Right kidney (tissue), 1 donor: ENCODE measurements around the gene SLCO2A1.
A peak's percentile ranks its signal among the peaks of the same experiment; 100 is the strongest.

ENCODE experiments used
- DNase-seq: peaks from one replicate; pipeline ENCODE4 v3.0.0-alpha.2; 2016

Gene SLCO2A1

DNA sequence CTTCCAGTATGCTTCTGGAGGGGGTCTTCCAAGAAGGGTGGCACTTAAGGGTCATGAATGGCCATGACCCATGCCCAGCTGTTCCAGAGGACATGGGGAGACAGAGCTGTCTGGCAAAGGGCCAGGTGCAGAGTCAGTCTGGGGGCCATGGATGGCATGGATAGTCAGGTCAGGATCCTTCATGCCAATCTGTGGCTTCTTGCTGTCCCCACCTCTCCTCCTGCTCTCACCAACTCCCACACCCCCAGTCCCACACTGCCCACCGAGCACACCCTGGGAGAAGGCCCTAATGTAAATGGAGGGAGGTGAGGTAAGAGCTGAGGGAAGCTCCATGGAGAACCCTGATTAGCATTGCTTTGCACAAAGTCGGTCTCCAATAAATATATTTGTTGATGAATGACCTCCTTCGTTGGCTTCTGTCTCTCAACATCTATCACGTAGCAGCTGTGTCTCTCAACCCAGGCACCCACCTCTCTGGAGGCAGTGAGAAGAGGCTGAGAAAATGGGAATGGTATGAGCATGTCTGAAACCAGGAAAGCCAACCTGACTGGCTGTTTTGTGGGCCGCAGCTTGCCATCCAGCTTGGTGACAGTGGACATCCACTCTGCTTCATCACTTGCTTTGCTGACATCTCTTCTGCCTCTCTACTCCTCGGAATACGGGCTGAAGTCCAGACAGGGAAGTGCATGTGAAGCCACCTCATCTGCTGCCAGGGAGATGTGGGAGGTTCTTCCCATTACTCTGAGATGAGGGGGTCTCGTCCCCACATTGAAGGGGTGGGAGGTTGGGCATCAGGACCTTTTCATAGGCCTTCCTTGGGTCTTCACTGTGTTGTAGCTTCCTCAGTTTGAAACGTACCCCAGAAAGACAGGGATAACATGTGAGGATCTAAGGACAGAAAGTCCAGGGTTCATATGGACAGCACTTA, 96.4 kb downstream of the SLCO2A1 start:
- DNase-seq: no peak

DNA sequence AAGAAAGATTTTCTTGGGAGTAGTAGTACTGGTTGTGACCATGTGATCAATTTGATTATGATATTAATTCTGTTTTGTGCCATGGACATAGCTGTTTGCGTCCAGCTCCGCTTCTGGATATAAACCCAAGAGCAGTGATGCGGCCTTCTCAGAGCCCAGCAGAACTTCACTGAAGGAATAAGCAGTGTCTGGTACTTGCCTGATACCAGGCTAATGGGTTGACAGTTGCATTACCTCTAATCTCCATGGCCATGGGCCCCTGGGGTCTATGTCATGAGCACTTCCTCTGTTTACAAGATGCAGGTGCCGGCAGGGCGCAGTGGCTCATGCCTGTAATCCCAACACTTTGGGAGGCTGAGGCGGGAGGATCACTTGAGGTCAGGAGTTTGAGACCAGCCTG, 97.7 kb downstream of the SLCO2A1 start:
- DNase-seq: no peak

DNA sequence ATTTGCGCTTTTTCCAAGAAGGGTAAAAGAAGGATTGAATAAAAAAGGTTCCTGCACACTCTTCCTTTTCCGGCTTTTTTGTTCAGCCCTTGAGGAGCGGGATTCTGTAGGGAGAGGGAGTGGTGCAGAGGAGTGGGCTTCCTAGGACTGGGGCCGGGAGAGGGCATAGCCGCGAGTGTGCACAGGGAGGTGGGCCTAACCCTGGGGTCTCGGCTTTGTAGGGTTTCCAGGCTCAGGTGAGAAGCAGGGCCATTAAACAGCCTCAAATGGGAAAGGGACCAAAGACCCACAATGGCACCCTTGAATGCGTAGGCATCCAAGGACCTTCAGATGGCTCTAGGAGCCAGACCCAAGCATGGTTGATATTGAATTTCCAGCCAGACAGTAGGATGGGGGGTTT, 98.6 kb downstream of the SLCO2A1 start:
- no peak for DNase-seq

DNA sequence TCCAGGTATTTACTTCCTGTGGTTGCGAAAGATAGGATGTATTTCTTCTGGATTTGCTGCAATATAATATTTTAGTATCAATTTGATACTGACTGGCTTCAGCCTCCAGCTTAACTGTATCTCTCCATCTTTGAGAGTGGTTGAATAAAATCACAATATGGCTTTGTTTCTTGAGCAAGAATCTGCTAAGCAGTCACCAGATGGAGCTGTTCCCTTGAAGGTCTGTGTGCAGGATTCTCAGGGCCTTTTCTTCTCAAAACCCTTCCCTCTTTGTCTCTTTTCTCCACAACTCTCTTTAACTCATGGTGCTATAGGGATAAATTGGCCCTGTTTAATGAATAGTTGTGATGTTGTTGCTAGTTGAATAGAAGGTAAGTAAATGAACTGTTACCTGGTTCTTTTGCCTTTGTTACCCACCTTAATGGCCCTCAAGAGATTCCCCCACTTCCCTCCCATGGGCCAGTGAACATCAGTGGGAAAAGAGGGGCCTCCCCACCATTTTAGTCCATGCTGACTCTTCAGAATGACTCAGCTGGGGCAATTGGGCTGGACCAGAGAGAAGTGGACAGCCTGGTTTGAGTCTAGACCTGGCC, 99.3 kb downstream of the SLCO2A1 start:
- DNase-seq: no peak

GRCh38 chr3:133928903-133929607, 100.7 kb downstream of the SLCO2A1 start:
- DNase-seq: no peak

GRCh38 chr3:133928136-133928893, 101.4 kb downstream of the SLCO2A1 start:
- DNase-seq: no peak

DNA sequence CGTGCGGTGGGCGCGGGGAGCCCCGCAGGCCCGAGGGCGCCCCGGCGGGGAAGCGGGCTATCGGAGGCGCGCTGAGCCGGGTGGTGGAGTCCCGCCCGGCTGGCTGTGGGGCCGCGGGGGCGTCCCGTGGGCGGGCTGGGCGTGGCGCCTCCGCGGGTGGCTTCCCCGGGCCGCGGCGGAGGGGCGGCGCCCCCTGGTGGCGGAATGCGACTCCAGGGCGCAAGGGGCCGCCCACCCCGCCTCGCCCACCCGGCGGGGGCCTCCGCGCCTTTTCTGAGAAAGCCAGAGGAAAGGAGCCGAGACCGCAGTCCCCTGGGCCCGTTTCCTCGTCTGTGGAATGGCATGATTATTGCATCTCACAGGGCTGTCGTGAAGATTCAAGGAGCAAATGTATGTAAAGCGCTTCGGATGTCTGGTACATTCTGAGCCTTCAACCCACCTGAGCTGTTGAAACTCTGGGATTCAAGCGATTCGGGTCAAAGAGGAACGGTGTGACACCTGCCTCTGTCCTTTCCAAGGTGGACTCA, 102.1 kb downstream of the SLCO2A1 start:
- DNase-seq: peak; percentile 79

- peak; percentile 78 for DNase-seq
Measured at GRCh38 chr3:133926736-133927539, 102.8 kb downstream of the SLCO2A1 start.

DNA sequence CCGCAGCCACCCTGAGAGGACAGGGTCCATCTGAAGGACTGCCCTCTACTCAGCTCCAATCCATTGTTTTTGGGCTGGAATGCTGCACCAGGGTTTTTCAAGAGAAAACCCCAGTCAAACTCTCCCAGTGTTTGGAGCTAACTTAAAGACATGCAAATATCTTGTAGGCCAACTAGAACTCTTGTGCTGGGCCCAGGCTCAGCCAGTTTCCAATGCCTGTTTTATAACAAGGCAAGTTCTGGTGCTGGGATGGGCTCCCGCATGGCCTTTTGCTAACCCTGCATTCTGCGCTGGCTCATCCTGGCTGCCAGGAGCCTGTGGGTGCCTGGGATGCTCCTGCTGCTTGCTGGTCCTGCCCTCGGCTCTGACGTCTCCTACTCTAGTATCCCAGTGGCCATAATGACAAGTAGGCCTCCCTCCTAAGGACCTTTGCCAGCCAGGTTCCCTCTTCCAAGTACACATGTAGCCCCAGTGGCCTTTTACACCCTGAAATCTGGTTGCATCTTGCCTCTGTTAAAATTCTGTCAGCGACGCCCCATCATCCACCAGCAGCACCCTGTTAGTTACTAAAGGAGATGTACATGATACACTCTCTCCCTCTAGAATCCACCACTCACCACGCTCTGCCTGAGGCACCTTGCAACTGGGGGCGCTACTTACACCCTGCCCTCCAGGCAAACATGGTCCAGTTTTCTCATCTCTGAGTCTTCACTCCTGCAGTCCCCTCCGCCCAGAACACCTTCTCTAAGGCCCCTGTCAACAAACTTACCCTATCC, 103.6 kb downstream of the SLCO2A1 start:
- no peak for DNase-seq

GRCh38 chr3:133924041-133924440, 105.7 kb downstream of the SLCO2A1 start:
- DNase-seq: no peak

GRCh38 chr3:133921592-133921991, 108.1 kb downstream of the SLCO2A1 start:
- DNase-seq: no peak

DNA sequence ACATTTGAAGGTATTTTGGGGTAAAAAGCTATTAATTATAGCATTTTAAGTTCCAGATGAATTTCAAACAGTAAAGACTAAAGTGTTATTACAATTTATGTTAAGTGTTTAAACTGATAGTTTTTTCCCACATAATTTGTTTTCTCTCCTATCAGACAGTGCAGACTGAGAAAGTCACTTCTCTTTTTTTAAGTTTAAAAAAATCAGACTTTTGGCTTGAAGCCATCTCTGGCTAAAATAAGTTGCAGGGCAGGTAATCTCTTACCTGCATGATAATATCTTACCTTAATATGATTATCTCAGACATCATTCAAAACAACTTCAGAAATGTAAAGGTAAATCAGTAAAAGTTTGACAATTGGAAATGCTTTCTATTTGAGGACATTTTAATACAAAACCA, 112.6 kb downstream of the SLCO2A1 start:
- DNase-seq: no peak

GRCh38 chr3:133915685-133916658, 113.8 kb downstream of the SLCO2A1 start:
- DNase-seq: no peak

- DNase-seq: no peak
Measured at GRCh38 chr3:133914839-133915600, 114.7 kb downstream of the SLCO2A1 start.

DNA sequence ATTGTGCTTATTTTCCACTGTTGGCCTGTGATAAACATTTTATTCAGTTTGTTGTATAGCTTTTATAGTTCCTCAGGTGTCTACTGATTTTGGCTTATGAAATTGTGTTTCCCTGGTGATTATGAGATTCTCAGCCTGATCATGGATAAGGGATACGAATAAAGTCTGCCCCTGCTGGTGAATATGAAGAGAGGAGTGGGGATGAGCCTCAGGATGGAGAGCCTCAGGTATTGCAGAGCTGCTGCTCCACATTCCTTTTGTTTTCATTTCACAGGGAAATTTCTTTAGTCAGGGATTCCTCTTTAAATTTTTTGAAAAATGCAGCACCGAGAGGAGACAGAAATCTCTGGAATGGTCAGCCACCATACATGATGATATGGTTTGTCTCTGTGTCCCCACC, 119.3 kb downstream of the SLCO2A1 start:
- no peak for DNase-seq

DNA sequence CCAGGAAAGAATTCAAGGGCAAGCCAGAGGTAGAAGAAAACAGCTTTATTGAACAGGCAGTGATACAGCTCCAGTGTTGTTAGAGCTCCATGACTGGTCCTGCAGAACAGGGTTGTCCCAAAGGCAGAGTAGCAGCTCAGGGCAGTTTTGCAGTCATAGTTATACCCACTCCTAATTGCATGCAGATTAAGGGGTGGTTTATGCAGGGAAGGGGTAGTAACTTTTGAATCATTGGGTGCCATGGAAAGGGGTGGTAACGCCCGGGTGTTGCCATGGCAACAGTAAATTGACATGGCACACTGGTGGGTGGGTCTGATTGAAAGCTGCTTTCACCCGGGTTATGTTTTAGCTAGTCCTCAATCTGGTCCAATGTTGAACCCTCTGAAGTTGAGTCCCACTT, 124.3 kb downstream of the SLCO2A1 start:
- DNase-seq: no peak

DNA sequence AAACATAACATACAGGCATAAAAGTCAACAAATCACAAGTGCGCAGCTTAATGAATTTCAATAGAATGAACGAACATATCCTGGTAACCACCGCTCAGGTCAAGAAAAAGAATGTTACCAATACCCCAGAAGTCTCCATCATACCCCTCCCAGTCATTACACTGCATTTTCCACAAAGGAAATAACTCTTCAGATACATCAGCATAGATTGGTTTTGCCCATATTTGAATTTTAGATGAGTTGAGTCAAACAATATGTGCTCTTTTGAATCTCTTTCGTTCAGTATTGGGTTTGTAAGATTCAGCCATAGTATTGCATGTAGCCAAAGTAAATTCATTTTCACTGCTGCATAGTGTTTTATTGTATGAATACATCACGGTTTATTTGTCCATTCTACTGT, 127.9 kb downstream of the SLCO2A1 start:
- DNase-seq: no peak

GRCh38 chr3:133901083-133901482, 128.6 kb downstream of the SLCO2A1 start:
- DNase-seq: no peak

DNA sequence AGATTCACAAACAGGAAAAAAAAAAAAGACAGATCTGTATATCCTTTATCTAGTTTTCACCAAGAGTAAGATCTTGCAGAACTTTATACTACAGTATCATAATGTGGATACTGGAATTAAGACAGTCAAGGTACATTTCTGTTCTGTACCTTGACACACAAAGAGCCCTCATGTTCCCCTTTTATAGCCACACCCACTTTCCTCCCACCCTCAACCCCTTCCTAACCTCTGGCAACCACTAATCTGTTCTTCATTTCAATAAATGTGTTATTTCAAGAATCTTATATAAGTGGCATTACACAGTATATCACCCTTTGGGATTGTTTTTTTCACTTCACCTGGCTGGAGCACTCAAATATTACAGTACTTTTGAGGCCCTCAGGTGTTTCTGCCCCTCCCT, 130.4 kb downstream of the SLCO2A1 start:
- no peak for DNase-seq
